Smooth muscle cell (in vitro differentiated cells): ENCODE measurements around the gene PARD3B. TPM values are rescaled to one million over a fixed set of nuclear protein-coding genes. Genes with fewer than 3 reads are reported as not detected.

Source experiments
- DNase-seq: peaks from one replicate; lab custom pipeline; 2025; ENCODE audit not compliant: unreplicated experiment; lab: John Stamatoyannopoulos, UW
- H2AFZ ChIP-seq: fragments of 200-600 bp; sonication (generic); 2 replicates; pipeline ENCODE4 v1.6.0; 2016; ENCODE audit warnings: antibody characterized with exemption, low read depth, mild to moderate bottlenecking
- H3F3A ChIP-seq: fragments of 200-600 bp; sonication (generic); 2 replicates; pipeline ENCODE4 v1.6.0; 2017; ENCODE audit warnings: antibody characterized with exemption, low read depth
- H3K27ac ChIP-seq: fragments of 200-600 bp; sonication (generic); 2 replicates; pipeline ENCODE4 v1.5.1; 2016; ENCODE audit warnings: low read depth, mild to moderate bottlenecking
- H3K27me3 ChIP-seq: fragments of 200-600 bp; sonication (generic); 2 replicates; pipeline ENCODE4 v1.6.1; 2016; ENCODE audit warnings: low read depth, mild to moderate bottlenecking
- H3K36me3 ChIP-seq: fragments of 200-600 bp; sonication (generic); 2 replicates; pipeline ENCODE4 v1.5.1; 2016; ENCODE audit warnings: low read depth
- H3K4me1 ChIP-seq: fragments of 200-600 bp; sonication (generic); 2 replicates; pipeline ENCODE4 v1.5.1; 2016; ENCODE audit warnings: low read depth
- H3K4me2 ChIP-seq: fragments of 200-600 bp; sonication (generic); 2 replicates; pipeline ENCODE4 v1.6.0; 2016; ENCODE audit warnings: mild to moderate bottlenecking
- H3K4me3 ChIP-seq: fragments of 200-600 bp; sonication (generic); 2 replicates; pipeline ENCODE4 v1.5.1; 2016; ENCODE audit warnings: mild to moderate bottlenecking
- H3K79me2 ChIP-seq: fragments of 200-600 bp; sonication (generic); 2 replicates; pipeline ENCODE4 v1.6.0; 2016; ENCODE audit warnings: low read depth, mild to moderate bottlenecking
- H3K9ac ChIP-seq: fragments of 200-600 bp; sonication (generic); 2 replicates; pipeline ENCODE4 v1.6.0; 2016; ENCODE audit warnings: low read depth
- H3K9me3 ChIP-seq: fragments of 200-600 bp; sonication (generic); replicated peaks from 2 replicates; pipeline ENCODE4 v1.5.1; 2016; ENCODE audit warnings: low read depth
- H4K20me1 ChIP-seq: fragments of 200-600 bp; sonication (generic); 2 replicates; pipeline ENCODE4 v1.6.0; 2016; ENCODE audit warnings: low read depth
- WGBS: methylation state at CpG from one replicate; pipeline ENCODE4 v1.1.7; 2016; ENCODE audit warnings: low lambda C conversion rate; 5-methylcytosine and 5-hydroxymethylcytosine counted together
- polyA plus RNA-seq: library from polyadenylated mRNA; unstranded; fragments of >200 nt; fragmentation: Nextera tagmentation; extraction: Ambion mirVana; gene quantifications from 2 replicates; pipeline ENCODE4 v1.2.1, GENCODE V29; 2016
- total RNA-seq: library from RNA; depleted of rRNA; stranded (reverse); fragments of >200 nt; gene quantifications from 2 replicates; pipeline ENCODE4 v1.2.3, GENCODE V29; 2014
- TF ChIP-seq, protein P1 (sequence below): fragments of 200-600 bp; sonication (generic); IDR thresholded peaks from 2 replicates; pipeline ENCODE4 v1.5.1; 2017; ENCODE audit warnings: borderline replicate concordance, mild to moderate bottlenecking, antibody characterized with exemption; ENCODE audit not compliant: insufficient read depth, poor library complexity, severe bottlenecking

PARD3B gene
- total and polyA plus RNA-seq, 2 experiments from 2014 or later, result 3.3 to 12.2 TPM

DNA sequence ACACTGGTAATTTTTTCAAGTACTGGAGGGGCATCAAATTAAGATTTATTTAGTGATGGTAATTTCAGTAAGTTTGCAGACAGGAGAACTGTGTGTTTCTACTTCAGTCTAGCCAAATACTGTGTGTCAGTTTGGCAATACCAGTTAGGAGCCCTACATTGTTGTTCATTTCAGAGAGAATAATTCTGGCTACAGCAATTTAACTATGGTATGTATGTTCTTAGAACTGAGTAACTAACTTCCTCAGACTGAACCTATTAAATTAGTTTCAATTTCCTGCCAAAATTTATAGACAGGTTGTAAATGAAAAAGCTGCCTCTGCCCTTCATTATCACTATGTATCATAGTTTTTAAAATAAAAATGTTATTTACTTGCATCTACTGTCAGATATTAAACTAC, 332.4 kb downstream of the PARD3B start:
- Histone ChIP-seq H3F3A (no peaks in the 10 kb centered on the region), H3K9me3 (no peaks in the 10 kb centered on the region), H3K36me3 (no peaks in the 10 kb centered on the region), H4K20me1 (no peaks in the 10 kb centered on the region), H3K27ac (no peak overlapping the region), H3K79me2 (no peaks in the 10 kb centered on the region), H3K27me3 (no peaks in the 10 kb centered on the region), H3K4me3 (no peak overlapping the region), H2AFZ (no peak overlapping the region), H3K4me2 (no peak overlapping the region), H3K4me1 (no peaks in the 10 kb centered on the region), H3K9ac (no peak overlapping the region)
- TF ChIP-seq, protein P1, sequence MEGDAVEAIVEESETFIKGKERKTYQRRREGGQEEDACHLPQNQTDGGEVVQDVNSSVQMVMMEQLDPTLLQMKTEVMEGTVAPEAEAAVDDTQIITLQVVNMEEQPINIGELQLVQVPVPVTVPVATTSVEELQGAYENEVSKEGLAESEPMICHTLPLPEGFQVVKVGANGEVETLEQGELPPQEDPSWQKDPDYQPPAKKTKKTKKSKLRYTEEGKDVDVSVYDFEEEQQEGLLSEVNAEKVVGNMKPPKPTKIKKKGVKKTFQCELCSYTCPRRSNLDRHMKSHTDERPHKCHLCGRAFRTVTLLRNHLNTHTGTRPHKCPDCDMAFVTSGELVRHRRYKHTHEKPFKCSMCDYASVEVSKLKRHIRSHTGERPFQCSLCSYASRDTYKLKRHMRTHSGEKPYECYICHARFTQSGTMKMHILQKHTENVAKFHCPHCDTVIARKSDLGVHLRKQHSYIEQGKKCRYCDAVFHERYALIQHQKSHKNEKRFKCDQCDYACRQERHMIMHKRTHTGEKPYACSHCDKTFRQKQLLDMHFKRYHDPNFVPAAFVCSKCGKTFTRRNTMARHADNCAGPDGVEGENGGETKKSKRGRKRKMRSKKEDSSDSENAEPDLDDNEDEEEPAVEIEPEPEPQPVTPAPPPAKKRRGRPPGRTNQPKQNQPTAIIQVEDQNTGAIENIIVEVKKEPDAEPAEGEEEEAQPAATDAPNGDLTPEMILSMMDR, result no peak
- no peak for DNase-seq

GRCh38 chr2:204880928-204881327, 335.7 kb downstream of the PARD3B start:
- DNase-seq, result no peak
- Histone ChIP-seq H2AFZ (no peak overlapping the region), H3K36me3 (no peaks in the 10 kb centered on the region), H4K20me1 (no peaks in the 10 kb centered on the region), H3K4me1 (no peaks in the 10 kb centered on the region), H3K79me2 (no peaks in the 10 kb centered on the region), H3F3A (no peaks in the 10 kb centered on the region), H3K4me2 (no peak overlapping the region), H3K27me3 (no peaks in the 10 kb centered on the region), H3K9ac (no peak overlapping the region), H3K27ac (no peak overlapping the region), H3K9me3 (no peaks in the 10 kb centered on the region), H3K4me3 (no peak overlapping the region)
- TF ChIP-seq, protein P1, result no peak
- 80% methylated on average over 3 of the region's 3 CpGs for WGBS

GRCh38 chr2:204881655-204882054, 336.4 kb downstream of the PARD3B start:
- TF ChIP-seq, protein P1, result no peak
- no peak overlapping the region for H3K27ac ChIP-seq
- H3K9ac ChIP-seq, result no peak overlapping the region
- DNase-seq, result no peak
- no peak overlapping the region for H3K4me2 ChIP-seq
- H2AFZ ChIP-seq, result no peak overlapping the region
- H3K9me3 ChIP-seq, result no peaks in the 10 kb centered on the region
- H3K4me3 ChIP-seq, result no peak overlapping the region
- H3K4me1 ChIP-seq, result no peaks in the 10 kb centered on the region
- no peaks in the 10 kb centered on the region for H3F3A ChIP-seq
- H4K20me1 ChIP-seq, result no peaks in the 10 kb centered on the region
- no peaks in the 10 kb centered on the region for H3K27me3 ChIP-seq
- 49% methylated on average over 4 of the region's 4 CpGs for WGBS
- no peaks in the 10 kb centered on the region for H3K79me2 ChIP-seq
- H3K36me3 ChIP-seq, result no peaks in the 10 kb centered on the region

GRCh38 chr2:204885747-204886146, 340.5 kb downstream of the PARD3B start:
- Histone ChIP-seq H4K20me1 (peaks cover 4% of the 10 kb centered on the region), H3K36me3 (no peaks in the 10 kb centered on the region), H3K9ac (no peak overlapping the region), H3K79me2 (no peaks in the 10 kb centered on the region), H3K4me2 (no peak overlapping the region), H3K27ac (no peak overlapping the region), H3K9me3 (no peaks in the 10 kb centered on the region), H3K4me1 (no peaks in the 10 kb centered on the region), H3K27me3 (no peaks in the 10 kb centered on the region), H3F3A (no peaks in the 10 kb centered on the region), H2AFZ (no peak overlapping the region), H3K4me3 (no peak overlapping the region)
- TF ChIP-seq, protein P1, result no peak
- WGBS, result 52% methylated on average over 2 of the region's 2 CpGs
- DNase-seq, result no peak
